Epidermal melanocyte (primary cell): ENCODE data around the gene RFT1.

ENCODE experiments used
- DNase-seq: peaks from one replicate; pipeline ENCODE4 v3.0.0; 2011; ENCODE audit warnings: low spot score; ENCODE audit not compliant: insufficient read length

RFT1 gene

DNA sequence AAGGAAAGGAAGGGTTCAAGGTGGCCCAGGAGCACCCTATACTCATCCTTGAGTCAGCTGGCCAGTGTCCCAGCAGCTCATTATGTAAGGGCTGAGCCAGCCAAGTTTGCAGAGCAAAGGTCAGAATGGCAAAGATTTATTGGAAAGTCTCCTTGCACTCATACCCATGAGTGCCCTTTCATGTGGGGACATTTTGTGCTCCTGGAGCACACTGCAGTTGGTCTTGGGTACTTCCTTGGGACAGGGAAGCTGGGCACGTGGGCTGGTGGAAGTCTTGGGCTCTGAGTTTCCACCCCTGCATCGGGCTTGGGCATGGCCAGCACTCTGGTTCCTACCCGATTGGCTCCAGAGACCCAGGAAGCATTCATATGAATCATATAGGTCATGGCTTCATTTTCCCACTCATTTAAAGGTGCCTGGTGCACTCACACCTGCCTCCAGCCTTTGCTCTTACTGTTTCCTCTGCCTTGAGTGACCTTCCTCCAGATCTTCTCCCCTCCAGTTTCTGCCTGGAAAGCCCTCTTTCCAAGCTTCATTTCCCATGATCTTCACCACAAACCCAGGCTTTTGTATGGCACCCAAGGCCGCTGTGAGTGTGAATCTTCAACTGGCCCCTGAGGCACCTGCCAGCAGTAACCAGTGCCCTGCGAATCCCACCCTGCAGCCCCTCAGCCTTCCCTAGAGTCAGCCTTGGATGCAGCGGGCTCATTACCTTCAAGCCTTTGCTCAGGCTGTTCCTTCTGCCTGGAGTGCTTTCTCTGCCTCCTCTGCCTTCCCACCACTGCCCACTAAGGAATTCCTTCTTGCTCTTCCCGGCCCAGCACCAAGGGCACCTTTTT lies 20.2 kb upstream of the RFT1 start:
- DNase-seq = no peak

DNA sequence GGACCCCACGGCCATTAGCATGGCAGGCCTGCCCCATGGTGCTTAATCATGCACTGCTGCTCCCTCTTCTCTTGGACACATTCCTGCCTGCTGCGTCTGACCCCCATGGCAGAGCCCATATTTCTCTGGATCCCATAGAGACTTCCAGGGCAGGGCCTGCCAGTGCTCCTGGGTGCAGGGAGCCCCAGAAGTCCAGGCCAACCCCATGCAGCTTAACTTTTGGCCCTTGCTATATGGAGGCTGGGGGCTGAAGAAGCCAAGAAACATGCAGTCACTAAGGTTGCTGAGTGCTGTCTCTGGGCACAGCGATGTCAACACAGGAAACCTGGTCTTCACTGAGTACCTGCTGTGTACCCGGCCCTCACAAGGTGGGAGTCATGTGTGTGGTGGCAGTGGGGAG lies 19.5 kb upstream of the RFT1 start:
- DNase-seq = no peak

DNA sequence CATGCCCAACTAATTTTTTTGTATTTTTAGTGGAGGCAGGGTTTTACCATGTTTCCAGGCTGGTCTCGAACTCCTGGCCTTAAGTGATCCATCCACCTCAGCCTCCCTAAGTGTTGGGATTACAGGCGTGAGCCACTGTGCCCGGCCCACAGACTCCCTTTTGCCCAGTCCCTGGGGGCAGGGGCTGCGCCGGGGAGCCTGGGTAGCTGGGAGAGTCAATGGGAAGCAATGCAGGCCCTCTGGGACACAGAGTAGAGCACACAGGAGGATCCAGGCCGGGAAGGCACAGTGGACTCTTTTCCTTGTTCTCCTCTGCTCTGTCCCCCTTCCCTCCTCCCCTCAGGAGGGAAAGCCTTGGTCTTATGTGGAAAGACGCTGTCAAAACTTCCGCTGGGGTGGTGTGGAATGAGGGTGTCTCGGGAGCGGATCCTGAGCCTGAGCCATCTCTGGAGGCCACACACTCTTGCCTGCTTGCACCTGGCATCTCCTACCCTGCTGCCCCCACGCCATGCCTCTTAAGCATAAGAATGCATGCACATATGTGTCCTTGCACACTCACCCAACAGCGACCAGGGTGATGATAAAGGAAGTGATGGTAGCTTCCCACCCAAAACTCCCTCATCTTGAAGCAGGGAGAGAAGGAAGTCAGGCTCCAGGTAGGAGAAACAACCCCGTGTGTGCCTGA lies 18.9 kb upstream of the RFT1 start:
- DNase-seq = no peak

DNA sequence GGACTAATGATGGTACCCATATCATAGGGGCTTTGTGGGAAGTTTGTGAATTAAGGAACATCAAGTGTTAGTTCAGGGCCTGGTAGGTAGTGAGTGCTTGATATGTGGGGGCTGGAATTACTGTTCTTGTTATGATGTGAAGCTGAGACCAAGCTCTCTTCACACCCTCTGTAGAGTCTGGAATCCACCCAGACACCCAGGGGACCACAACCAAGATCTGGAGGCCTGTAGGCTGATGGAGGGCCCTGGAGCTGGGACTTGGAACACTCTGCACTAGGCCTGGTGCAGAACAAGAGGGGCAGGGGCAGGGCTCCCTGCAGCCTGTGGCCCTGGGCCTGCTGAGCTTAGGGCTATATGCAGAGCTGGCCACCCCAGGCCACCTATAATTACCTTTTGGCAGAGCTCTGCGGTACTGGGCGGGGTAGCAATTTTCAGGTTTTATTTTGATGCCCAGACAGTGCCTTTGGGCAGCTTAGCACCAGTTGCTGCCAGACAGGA lies 17.7 kb upstream of the RFT1 start:
- DNase-seq = no peak

DNA sequence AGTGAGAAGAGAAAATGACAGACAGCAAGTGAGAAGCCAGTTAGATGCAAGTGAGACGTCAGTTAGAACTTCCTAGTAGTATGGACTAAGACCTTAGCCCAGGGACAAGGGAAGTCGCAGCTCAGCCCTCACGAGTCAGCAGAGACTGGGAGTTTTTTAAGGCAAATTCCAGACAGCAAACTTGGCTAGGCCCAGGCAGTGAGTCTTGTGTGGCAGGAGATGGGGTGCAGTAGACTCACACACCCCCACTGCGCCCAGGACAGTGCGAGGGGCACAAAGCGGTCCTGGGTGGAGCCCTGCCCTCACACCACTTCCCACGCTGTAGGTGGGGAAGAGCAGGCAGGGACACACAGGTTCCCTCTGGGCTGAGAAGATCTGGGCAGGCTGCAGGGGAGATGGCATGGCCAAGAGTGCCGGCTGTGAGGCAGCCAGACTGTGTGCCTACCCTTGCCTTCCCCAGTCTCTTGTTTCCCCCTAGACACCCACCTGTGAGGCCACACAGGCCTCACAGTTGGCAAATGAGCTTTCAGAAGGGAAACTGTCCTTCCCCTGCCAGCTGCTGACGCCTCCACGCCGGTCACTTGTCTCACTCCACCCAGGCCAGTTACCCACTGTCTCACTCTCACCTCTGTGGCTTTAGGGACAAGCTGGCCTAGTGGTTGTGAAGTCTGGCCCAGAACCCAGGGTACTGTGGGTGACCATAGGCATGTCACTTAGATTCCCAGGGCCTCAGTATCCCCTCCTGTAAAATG lies 17.1 kb upstream of the RFT1 start:
- DNase-seq = no peak

DNA sequence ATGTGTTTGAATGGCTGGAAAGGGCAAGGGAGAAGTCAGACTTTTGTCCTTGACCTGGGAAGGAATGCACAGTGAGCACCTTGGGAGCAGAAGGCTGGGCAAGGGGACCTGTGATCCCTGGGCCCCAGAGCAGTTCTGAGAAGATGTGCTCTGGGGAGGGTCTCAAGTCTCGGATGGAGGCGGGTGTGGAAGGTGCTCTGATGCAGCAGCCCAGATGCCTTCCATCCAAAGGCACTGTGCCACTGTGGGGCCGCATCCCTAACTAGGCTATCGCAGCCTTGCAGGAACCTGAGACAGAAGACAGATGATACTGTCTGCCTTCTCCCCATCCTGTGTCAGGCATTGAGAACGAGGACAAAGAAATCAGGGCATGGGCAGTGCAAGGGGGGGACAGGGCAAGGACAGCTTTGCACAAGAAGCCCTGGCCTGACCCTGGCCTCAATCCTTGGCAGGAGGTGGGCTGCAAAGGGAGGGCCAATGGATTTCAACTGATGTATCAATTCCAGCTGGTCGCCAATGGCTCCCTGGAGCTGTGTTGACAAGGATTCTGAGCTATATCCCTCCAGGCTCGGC lies 16.2 kb upstream of the RFT1 start:
- no peak for DNase-seq

DNA sequence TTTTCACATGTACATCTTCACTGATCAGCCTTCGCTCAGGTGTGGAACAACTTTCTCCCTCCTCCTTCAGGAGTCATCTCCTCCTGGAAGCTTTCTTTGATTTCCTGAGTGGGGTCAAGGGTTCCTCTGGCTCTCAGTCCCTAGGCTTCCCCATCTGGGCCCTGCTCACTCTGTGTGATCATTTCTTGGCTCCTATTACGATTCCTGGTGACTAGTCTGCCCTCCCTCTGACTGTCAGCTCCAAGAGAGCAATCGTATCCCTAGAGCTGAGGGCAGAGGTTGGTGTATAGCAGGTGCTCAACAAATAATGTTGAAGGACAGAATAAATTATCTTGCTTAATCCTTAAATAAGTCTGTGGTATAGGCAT lies 15.5 kb upstream of the RFT1 start:
- no peak for DNase-seq

DNA sequence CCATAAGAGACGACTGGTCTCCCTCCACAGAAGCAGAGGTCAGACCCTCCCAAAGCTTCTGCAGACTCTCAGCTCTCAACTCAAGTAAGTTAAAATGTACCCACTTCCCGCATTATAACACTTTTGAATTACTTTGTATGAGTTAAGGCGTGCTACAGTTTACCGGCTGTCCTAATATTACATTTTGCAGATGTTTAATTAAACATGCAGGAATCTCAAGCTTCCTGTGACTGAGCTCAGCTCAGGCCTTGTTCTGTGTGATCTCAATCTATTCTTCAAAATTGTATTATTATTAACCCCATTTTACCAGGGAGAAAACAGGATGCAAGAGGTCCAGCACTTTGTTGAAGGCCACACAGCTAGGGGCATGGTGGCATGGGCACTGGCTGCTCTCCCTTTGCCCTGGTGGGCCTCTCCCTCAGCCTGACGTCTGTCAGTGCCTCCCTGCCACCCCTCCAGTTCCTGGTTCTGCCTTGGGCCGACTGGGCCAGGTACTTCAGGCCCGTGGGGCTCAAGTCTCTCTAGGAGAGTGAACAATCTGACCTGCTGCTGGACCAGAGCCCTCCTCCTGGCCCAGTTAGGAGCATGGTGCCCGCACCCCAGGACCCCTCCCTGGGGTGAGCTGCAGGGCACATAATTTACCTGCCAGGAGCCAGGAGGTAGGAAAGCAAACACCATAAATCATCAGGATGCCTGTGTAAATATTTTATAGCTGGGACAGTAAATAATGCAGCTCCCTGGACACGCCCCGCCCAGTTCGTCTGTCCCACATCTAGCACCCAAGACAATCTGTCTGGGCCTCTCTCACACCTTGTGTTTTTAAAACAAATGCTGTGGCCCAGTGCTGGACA lies 14.9 kb upstream of the RFT1 start:
- DNase-seq = no peak

DNA sequence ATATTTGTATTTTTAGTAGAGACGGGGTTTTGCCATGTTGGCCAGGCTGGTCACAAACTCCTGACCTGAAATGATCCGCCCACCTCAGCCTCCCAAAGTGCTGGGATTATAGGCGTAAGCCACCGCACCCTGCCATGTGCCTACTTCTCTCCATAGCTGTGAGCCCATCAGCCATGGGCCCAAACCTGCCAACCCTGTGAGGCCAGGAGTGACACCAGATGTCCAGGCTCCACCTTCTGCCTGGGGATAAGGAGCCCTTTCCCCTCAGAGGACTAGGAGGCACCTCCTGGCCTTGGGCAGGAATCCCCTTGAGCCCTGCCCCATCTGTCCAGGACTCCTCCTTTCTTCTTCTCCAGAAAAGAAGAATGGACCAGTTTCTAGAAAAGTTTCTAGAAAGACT lies 14.2 kb upstream of the RFT1 start:
- DNase-seq = no peak

DNA sequence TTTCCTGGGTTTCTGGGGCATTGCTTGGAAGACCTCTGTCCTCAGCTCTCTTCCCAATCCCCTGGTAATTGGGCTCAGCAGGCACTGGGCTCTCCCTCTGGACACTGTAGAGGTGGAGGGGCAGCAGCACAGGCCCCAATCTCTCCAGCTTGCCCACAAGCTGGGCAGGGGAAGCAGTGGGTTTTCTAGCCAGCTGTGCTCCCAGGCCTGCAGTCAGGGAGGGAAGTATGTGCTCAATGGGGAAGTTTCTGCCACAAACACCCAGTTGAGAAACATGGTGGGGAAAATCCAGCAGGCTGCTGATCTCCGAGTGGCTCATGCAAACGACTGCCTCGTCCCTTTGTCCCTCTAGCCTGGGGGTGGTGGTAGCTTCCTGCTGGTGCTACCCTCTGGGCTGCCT lies 12.8 kb upstream of the RFT1 start:
- DNase-seq = no peak

DNA sequence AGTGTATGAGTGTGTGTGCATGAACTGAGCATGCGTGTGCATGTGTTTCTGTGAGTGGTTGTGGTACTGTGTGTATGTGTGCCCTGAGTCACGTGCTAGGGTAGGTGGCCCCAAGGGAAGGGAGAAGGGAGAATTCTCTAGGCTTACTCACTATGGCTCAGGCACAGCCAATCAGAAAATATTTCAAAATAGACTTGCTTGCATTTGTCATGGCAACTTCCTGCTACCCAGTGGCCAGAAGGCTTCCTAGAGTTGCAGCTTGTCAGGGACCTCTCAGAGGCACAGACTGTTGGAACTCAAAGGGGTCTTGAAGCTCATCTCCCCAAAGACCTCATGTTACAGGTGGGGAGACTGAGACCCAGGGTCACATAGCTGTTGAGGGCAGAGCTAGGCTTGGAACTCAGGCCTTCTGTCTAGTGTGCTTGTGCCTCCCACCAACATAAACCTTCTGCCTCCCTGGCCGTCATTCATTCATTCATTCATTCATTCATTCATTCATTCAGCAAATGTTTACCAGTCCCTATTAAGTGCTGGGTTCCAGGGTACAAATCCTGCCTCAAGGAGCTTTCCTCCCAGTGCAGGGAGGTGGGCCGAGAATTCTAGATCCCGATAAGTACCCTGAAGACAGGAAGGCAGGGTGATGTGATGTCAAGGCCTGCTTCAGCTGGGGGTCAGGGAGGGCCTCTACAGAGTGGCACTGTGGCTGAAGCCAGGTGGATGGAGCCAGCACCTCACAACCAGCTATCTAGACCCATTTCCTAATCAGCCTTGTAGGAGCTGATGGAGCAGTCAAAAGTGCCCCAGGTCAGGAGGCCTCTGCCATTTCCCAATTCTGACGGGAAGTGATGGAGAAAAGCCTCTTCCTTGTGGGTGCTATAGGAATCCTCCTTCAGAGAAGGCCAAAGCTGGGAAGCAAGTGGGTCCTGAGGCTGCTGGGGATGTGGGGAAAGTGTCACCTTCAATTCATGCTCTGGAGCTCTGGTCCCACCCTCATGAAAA lies 10.9 kb upstream of the RFT1 start:
- no peak for DNase-seq

DNA sequence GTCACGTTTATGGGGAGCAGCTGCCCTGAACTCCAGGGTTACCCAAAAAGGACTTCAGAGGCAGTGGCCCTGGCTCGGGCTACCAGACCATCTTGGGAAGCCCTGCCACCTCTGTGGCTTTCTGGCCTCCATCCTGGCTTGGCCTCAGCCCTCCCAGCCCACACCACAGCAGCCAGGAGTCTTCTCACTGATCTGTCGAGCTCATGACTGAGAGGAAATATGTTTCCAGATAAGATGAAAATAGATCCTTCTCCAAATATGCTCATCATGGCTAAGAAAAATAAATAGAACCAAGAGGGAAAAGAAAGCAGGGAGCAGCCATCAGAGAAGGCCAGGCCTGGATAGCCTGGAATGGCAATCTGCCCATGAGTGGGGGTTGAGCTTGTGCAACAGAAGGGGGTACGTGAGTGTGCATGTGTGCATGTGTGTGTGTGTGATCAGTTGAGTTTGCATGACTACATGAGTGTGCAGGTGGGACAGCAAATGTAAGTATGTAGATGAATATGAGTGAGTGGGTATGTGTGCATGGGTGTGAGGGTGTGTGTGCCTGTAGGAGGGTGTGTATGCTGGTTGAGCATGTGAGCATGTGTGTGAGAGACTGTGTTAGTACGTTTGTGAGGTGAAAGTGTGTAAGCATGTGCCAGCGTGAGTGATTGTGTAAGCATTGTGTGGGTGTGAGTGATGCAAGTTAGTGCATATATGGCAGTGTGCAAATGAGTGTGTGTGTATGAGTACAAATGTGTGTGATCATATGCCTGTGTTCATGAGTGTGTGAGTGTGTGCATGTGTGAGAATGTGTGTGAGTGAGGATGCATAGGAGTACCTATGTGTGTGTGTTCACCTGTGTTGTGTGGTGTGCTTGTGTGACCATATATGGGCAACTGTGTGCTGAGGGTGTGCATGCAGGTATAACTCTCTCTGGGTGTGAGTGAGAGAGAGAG lies 9.9 kb upstream of the RFT1 start:
- no peak for DNase-seq

DNA sequence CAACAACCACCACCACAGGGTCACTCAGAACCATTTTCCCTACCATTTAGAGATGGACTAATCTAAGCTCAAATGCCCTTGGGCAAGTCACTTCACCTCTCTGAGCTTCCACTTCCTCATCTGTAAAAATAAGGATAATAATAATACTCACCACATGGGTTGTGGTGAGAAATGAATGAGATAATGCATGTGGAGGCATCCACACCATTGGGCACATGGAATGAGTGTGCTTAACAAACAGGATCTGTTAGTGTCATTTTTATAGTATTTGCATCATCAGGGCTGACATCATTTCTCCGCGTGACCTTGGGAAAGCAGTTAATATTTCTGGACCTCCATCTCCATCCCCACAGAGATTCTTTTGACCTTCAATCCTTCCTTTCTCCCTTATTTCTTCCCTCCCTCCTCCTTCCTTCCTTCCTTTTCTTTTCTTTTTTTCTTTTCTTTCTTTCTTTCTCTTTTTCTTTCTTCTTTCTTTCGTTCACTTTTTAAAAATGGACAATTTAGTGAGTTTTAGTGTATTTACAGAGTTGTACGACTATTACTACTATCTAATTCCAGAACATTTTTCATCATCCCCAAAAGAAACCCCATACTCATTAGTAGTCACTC lies 7.7 kb upstream of the RFT1 start:
- DNase-seq = no peak

DNA sequence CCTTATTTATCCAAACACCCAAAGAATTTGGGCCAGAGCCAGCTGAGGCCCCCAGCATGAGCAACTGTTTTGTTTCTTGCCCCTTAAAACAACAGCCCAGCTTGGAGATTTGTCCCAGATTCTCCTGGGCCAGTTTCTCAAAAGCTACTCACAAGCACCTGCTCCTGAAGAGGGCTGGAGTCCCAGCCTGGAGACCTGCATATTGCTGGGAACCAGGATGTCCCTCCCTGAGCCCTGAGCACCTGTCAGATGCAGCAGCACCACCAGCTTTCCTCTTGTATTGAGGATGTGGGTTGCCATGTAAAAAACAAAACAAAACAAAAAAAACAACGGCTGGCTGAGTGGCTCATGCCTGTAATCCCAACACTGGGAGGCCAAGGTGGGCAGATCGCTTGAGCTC lies 7.0 kb upstream of the RFT1 start:
- DNase-seq = no peak

DNA sequence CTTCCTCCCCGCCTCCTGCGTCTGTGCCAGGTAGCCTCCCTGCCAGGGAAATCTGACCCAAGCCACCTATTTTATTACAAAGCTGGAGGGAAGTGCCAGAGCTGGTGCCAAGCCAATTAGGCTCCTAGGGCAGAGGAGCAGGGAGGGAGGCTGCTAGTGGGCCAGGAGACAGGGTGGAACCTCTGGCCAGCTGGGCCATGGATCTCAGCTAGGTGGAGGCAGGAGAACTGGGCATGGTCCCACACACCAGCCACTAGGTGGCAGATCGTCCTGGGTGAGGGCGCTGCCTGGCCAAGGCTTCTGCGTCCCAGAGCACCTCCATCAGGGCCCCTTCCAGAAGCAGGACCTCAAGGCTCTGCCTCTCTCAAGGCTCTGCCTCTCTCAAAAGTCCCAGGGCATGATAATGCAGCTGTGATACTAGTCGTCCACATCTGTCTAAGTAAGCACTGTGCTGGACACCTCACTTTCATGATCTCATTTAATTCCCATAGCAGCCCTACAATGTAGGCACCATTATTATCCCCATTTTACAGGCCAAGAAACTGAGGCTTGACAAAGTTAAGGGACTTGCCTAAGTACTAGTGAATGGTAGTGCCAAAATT lies 4.5 kb upstream of the RFT1 start:
- DNase-seq = peak; percentile 77

DNA sequence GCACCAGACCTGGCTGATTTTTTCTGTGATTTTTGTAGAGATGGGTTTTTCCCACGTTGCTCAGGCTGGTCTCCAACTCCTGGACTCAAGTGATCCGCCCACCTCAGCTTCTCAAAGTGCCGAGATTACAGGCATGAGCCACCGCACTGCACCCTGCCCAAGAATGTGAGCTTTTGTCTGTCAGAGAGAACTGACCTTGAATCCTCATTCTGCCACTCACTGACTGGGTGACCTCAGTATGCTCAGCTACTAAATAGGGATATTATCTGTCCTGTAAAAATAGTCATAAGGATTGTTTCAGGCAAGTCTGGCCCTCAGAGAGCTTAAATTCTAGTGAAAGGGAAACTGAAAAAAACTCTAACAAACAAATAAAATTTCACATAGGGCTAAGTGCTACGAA lies 2.1 kb upstream of the RFT1 start:
- DNase-seq = no peak

DNA sequence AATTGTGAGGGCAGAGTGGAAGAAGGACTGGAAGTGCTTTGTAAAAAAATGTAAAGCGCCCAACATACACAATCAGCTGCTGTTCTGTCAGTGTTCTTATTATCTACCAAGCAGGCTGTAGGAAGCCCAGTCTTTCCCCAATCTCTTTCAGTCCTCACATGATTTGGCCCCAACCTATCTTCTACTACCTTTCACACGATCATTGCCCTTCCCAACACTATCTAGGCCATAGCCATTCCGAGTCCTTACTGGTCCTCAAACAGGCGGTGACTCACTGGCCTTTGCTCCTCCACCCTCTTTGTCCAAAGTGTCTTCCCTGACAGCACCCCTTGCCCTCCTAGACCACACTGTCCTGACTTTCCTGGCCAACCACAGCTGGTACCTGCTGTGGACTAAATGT lies 861 bp upstream of the RFT1 start:
- DNase-seq = no peak

DNA sequence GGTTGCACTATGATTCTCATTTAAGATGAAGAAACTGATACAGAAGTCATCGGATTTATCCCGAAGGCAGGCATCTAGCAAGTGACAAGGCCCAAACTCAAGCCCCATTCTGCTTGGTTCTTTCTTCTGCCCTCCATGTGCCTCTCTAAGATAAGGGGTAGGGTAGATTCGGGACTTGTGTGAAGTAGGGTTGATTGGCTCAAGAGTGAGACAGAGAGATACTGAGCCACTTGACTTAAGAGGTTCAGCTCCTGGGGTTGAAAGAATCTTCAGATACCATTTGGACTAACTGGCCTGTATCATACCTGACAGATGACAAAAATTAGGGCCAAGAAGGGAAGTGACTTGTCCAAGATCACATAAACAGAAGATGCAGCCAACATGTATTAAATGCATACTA lies 891 bp downstream of the RFT1 start:
- no peak for DNase-seq
